Measurements from ENCODE around the gene OR2V1.

DNA sequence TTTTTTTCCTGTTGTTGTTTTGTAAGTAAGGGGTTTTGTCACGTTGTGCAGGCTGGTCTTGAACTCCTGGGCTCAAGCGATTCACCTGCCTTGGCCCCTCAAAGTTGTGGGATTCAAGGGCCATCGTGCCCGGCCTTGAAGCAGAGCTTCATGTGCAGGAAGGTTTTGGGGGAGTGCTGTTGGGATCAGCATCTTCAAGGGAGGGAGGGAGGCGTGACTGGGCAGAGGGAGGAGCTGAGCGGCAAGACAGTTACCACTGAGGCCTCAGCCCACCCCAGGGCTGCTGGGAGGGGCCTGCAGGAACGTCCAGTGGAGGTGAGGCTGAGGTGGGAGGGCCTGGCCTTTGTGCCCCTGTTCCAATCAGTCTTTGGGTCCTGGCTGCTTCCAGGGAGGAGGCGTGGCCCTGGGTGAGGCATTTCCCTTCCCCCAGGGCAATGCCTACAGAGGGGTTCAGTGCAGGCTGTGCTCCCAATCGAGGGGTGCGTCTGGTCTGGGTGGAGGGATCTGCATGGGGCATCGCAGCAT is 21.4 kb downstream of the OR2V1 start:
- TF ChIP-seq POLR2A (IDR thresholded peaks at IDR 0.05) = no peak
- TF ChIP-seq, protein P1, sequence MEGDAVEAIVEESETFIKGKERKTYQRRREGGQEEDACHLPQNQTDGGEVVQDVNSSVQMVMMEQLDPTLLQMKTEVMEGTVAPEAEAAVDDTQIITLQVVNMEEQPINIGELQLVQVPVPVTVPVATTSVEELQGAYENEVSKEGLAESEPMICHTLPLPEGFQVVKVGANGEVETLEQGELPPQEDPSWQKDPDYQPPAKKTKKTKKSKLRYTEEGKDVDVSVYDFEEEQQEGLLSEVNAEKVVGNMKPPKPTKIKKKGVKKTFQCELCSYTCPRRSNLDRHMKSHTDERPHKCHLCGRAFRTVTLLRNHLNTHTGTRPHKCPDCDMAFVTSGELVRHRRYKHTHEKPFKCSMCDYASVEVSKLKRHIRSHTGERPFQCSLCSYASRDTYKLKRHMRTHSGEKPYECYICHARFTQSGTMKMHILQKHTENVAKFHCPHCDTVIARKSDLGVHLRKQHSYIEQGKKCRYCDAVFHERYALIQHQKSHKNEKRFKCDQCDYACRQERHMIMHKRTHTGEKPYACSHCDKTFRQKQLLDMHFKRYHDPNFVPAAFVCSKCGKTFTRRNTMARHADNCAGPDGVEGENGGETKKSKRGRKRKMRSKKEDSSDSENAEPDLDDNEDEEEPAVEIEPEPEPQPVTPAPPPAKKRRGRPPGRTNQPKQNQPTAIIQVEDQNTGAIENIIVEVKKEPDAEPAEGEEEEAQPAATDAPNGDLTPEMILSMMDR (IDR thresholded peaks at IDR 0.05) = no peak
